ENCODE results near the gene CDK18. TPM values are rescaled to one million over a fixed set of nuclear protein-coding genes. Genes with fewer than 3 reads are reported as not detected.

The CDK18 gene
- total and polyA plus RNA-seq, 9 of the 15 experiments (the other 6 are each of a cell fraction or from before 2014, with no cell fraction given): 0.05 to 0.69 (median 0.17) TPM; not detected in 2

DNA sequence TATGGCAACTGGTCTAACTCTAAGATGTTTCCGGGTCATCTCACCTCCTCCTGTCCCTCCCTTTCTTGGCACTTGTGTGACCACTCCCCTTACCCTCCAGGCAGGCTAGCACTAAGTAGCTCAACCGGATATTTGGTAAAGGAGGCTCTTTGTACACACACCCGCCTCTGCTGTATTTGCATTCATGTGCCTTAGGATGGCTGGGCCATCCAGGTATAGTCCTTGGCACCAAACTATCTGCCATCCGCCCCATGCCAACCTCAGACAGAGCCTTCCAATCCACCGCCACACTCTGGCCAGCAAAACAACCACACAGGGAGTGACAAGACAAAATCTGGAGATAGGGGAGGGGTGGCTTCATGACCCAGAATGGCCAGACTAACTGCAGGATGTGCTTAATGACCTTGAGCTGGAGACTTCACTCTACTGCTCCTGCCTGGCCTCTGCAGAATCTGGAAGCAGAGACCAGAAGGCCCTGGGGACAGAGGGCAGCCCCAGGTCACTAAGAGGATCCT, 59.5 kb downstream of the CDK18 start:
- Histone ChIP-seq H3K4me3 (no peak overlapping the region), H3K36me3 (ENCODE audit: control insufficient read depth, insufficient read depth, low read length) (no peaks in the 10 kb centered on the region), H4K20me1 (replicated peaks; ENCODE audit: control insufficient read depth, insufficient read depth, low read length) (no peaks in the 10 kb centered on the region), H3K79me2 (ENCODE audit: control insufficient read depth, insufficient read depth, low read length) (no peaks in the 10 kb centered on the region), H3K9me1 (ENCODE audit: control insufficient read depth, insufficient read depth, low read length) (no peaks in the 10 kb centered on the region), H3K4me1 (replicated peaks in 1 of 2; ENCODE audit: control insufficient read depth in 2 of 2, insufficient read depth in 2 of 2, low read length in 2 of 2) (peaks cover 0 to 2% of the 10 kb centered on the region in 2 experiments; a peak in 2 of 5 replicates), H3K27ac (ENCODE audit: extremely low read depth, low read depth, low read length) (no peak overlapping the region), H3K4me2 (ENCODE audit: insufficient read depth, low read length) (no peak overlapping the region), H3K9me3 (replicated peaks; ENCODE audit: control insufficient read depth, insufficient read depth, low read depth, low read length) (no peaks in the 10 kb centered on the region), H3K27me3 (ENCODE audit: control insufficient read depth in 2 of 2, insufficient read depth in 2 of 2, low read length in 2 of 2) (peaks cover 13 to 24% of the 10 kb centered on the region in 2 experiments; a peak in 4 of 5 replicates), H2AFZ (ENCODE audit: low read depth, low read length) (no peak overlapping the region), H3K9ac (ENCODE audit: insufficient read depth in 1 of 2, low read depth in 2 of 2, low read length in 2 of 2) (no peak overlapping the region)
- POLR2A ChIA-PET: interaction anchor here (0.7 to 1.0 kb wide), 2 partner anchors 92 to 101 kb away, joined by 3 read pairs; no protein-coding TSS in a partner anchor
- ATAC-seq (peak; percentile 35; the same call in 1 of the 3 replicates), DNase-seq (ENCODE audit: extremely low read depth in 1 of 4, low spot score in 3 of 4) (no peak), FAIRE-seq (no peak)
- intact Hi-C loops (cut with micrococcal nuclease) (no loop called here), in situ Hi-C loops (cut with MboI) (no loop called here)
- CTCF ChIA-PET (ENCODE audit: low intra/inter-chr PET ratio): no interaction called here
- 0% methylated on average over 5 of the region's 5 CpGs for WGBS (ENCODE audit: insufficient coverage, low coverage, missing lambda C conversion rate)
- BruUV-seq (replicated peaks): no TSS peak
- 0 out of 2 replicates have a peak, but pooled peaks have one; percentile 13 for TF ChIP-seq MAFG (tag; conservative IDR thresholded peaks at IDR 0.05)
- peak; percentile 7; the same call in 1 of the 2 replicates for TF ChIP-seq C11orf30 (IDR thresholded peaks at IDR 0.05; ENCODE audit: low read depth)
- TF ChIP-seq ZNF263 (CRISPR knock-in tag; IDR thresholded peaks at IDR 0.05; ENCODE audit: borderline replicate concordance): no peak
- TF ChIP-seq, protein P1, sequence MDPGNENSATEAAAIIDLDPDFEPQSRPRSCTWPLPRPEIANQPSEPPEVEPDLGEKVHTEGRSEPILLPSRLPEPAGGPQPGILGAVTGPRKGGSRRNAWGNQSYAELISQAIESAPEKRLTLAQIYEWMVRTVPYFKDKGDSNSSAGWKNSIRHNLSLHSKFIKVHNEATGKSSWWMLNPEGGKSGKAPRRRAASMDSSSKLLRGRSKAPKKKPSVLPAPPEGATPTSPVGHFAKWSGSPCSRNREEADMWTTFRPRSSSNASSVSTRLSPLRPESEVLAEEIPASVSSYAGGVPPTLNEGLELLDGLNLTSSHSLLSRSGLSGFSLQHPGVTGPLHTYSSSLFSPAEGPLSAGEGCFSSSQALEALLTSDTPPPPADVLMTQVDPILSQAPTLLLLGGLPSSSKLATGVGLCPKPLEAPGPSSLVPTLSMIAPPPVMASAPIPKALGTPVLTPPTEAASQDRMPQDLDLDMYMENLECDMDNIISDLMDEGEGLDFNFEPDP (CRISPR knock-in tag; IDR thresholded peaks at IDR 0.05): no peak
- no peak for TF ChIP-seq POLR3G (IDR thresholded peaks at IDR 0.05; ENCODE audit: extremely low read depth, insufficient read length, insufficient replicate concordance)
- TF ChIP-seq NFE2 (IDR thresholded peaks at IDR 0.05; ENCODE audit: low read depth): peak; percentile 35; the same call in 1 of the 2 replicates
- peak; percentile 84 for TF ChIP-seq ESRRA (IDR thresholded peaks at IDR 0.05; ENCODE audit: borderline replicate concordance, low read depth)
- peak; percentile 30; the same call in 1 of the 2 replicates for TF ChIP-seq NR2C1 (IDR thresholded peaks at IDR 0.05)
- TF ChIP-seq NR2C1 (tag; IDR thresholded peaks at IDR 0.05): no peak
- TF ChIP-seq MEF2A (IDR thresholded peaks at IDR 0.05; ENCODE audit: control insufficient read depth, low read depth, low read length): no peak
- TF ChIP-seq HNRNPH1 (optimal IDR thresholded peaks at IDR 0.05; ENCODE audit: low read depth, low read length): no peak
- TF ChIP-seq ZBTB17 (CRISPR knock-in tag; IDR thresholded peaks at IDR 0.05): 0 out of 2 replicates have a peak, but pooled peaks have one; percentile 37
- TF ChIP-seq ZFX (CRISPR knock-in tag; IDR thresholded peaks at IDR 0.05): no peak
- TF ChIP-seq DNMT1 (IDR thresholded peaks at IDR 0.05): no peak
- no peak for TF ChIP-seq NR2C2 (CRISPR knock-in tag; IDR thresholded peaks at IDR 0.05)
- TF ChIP-seq NR2C2 (tag; IDR thresholded peaks at IDR 0.05): peak; percentile 63
